Activated CD4-positive, alpha-beta T cell treated with anti-CD3 and anti-CD28 coated beads, Interleukin-2, amount 10 ng/mL, durations not matched to agents 7 days and 5 days (primary cell): ENCODE measurements around the gene ADIRF. TPM values are rescaled to one million over a fixed set of nuclear protein-coding genes. Genes with fewer than 3 reads are reported as not detected.
"Not testable (repeated sequence)": the region's sequence is repeated elsewhere in the genome, so short reads cannot be mapped to it uniquely, and the experiment has no call there.

ENCODE experiments used
- CTCF ChIA-PET: fragments of 350-600 bp; sonication (Branson Sonifier 250); formaldehyde crosslinking; loops from one replicate; lab custom pipeline; 2021; ENCODE audit warnings: antibody characterized with exemption; lab: Charles Lee
- POLR2A ChIA-PET: fragments of 350-600 bp; sonication (Branson Sonifier 250); formaldehyde crosslinking; loops from one replicate; lab custom pipeline; 2021; ENCODE audit warnings: antibody characterized with exemption; lab: Charles Lee
- DNase-seq: peaks from one replicate; pipeline ENCODE4 v3.0.0-alpha.2; 2020
- H3K27ac Mint-ChIP-seq: one replicate; pipeline ENCODE4 v1.8.0; 2021; ENCODE audit warnings: mild to moderate bottlenecking, moderate library complexity, mixed read lengths
- H3K27me3 Mint-ChIP-seq: one replicate; pipeline ENCODE4 v1.8.0; 2021; ENCODE audit warnings: mixed read lengths
- H3K36me3 Mint-ChIP-seq: one replicate; pipeline ENCODE4 v1.8.0; 2021; ENCODE audit warnings: low read depth, mixed read lengths
- H3K4me1 Mint-ChIP-seq: one replicate; pipeline ENCODE4 v1.8.0; 2021; ENCODE audit warnings: mixed read lengths
- H3K4me3 Mint-ChIP-seq: one replicate; pipeline ENCODE4 v1.8.0; 2021; ENCODE audit warnings: mild to moderate bottlenecking, moderate library complexity, mixed read lengths
- H3K9me3 Mint-ChIP-seq: one replicate; pipeline ENCODE4 v1.8.0; 2021; ENCODE audit warnings: mixed read lengths
- total RNA-seq, 2 experiments: library from RNA; stranded (reverse); gene quantifications; one replicate each; pipeline ENCODE4 v1.2.3, GENCODE V29; 2021

ADIRF gene
- total RNA-seq, 2 experiments from 2014 or later = not detected

DNA sequence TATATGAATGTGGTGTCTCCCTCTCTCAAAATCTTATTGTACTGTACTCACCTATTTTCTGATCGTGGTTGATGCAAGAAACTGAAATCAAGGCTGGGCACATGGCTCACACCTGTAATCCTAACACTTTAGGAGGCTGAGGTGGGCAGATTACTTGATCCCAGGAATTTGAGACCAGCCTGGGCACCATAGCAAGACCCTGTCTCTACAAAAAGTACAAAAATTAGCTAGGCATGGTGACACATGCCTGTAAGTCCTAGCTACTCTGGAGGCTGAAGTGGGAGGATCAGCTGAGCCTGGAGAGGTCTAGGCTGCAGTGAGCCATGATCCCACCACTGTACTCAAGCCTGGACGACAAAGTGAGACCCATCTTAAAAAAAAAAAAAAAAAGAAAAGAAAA lies 26.9 kb upstream of the ADIRF start:
- no peaks in the 10 kb centered on the region for H3K27me3 Mint-ChIP-seq
- no peak overlapping the region for H3K27ac Mint-ChIP-seq
- ChIA-PET POLR2A (no interaction called here), CTCF (no interaction called here)
- no peaks in the 10 kb centered on the region for H3K36me3 Mint-ChIP-seq
- no peak for DNase-seq
- no peak overlapping the region for H3K4me3 Mint-ChIP-seq
- no peaks in the 10 kb centered on the region for H3K9me3 Mint-ChIP-seq
- peaks cover 10% of the 10 kb centered on the region for H3K4me1 Mint-ChIP-seq

DNA sequence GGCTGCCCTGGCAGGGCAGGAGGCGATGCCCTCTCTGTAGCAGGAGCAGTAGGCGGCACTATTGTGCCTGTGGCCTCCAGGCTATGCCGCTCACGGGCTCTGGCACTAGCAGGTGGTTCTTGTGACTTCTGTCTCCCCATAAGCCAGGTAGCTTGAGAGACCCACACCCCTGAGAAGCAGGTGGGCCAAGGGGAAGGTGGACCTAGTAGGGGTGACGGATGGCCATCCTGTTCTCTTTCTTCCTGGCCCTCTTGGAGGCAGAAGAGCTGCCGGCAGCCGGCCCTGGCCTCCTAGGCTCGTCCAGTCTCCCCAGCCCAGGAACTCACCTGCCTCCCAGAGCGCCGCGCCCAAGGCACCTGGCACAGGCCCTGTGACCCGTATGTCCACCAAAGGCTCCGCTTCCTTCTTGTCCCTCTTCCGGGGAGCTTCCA lies 26.3 kb upstream of the ADIRF start:
- CTCF ChIA-PET = interaction anchor here (1.6 kb wide), 1 partner anchor 15 kb away, joined by 5 read pairs; the partner anchor contains the start of gene MMRN2
- peaks cover 10% of the 10 kb centered on the region for H3K4me1 Mint-ChIP-seq
- POLR2A ChIA-PET = no interaction called here
- no peak for DNase-seq
- H3K4me3 Mint-ChIP-seq = no peak overlapping the region
- no peaks in the 10 kb centered on the region for H3K9me3 Mint-ChIP-seq
- no peaks in the 10 kb centered on the region for H3K27me3 Mint-ChIP-seq
- no peak overlapping the region for H3K27ac Mint-ChIP-seq
- no peaks in the 10 kb centered on the region for H3K36me3 Mint-ChIP-seq

DNA sequence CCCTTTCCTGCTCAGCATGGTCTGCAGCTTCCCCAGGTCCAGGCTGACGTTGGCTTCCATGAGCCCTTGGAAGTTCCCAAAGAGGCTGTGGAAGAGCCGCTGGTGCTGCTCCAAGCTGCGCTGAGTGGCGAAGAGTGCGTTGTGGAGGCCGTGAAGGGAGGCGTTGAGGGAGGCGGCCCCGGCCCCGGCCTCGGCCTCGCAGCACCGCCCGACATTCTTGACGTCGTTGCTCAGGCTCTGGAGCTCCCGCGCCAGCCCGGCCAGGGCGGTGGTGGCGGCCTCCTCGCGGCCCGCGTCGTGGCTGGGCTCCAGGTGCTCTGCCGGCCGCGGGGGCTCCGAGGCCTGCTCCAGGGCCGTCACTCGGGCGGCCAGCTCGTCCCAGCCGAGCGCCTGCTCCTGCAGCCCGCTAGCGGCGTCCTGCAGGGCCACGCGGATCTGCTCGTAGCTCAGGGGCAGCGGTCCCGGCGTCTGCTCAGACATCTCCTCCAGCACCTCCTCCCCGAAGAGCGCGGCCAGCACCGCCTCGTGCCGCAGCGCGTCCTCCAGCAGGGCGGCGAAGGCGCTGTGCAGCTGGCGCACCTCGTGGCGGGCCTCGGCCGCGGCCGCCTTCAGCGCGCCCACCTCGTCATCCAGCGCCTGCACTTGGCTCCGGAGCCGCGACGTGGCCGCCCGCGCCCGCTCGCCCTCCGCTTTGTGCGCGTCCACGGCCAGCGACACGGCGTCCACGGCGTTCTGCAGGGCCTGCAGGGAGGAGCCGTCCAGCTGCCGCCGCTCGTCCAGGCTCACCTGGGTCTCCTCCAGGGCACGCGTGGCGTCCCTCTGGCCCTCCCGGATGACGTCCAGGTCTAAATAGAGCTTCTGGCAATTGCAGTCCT lies 25.6 kb upstream of the ADIRF start:
- ChIA-PET CTCF (interaction anchor here (1.1 to 1.6 kb wide), 3 partner anchors 14 to 24 kb away, joined by 3 to 5 read pairs (median 3); partner anchors contain the start of genes MMRN2 and SNCG), POLR2A (no interaction called here)
- Mint-ChIP-seq H3K36me3 (no peaks in the 10 kb centered on the region), H3K4me3 (no peak overlapping the region), H3K9me3 (no peaks in the 10 kb centered on the region), H3K4me1 (peaks cover 10% of the 10 kb centered on the region), H3K27me3 (no peaks in the 10 kb centered on the region), H3K27ac (no peak overlapping the region)
- DNase-seq = no peak

- ChIA-PET CTCF (interaction anchor here (0.5 to 1.6 kb wide), 5 partner anchors 13 to 1145 kb away, joined by 3 to 5 read pairs (median 3); partner anchors contain the start of genes MMRN2 and SNCG), POLR2A (no interaction called here)
- no peak for DNase-seq
- no peaks in the 10 kb centered on the region for H3K9me3 Mint-ChIP-seq
- no peak overlapping the region for H3K27ac Mint-ChIP-seq
- peaks cover 3% of the 10 kb centered on the region for H3K27me3 Mint-ChIP-seq
- no peak overlapping the region for H3K4me3 Mint-ChIP-seq
- H3K36me3 Mint-ChIP-seq = no peaks in the 10 kb centered on the region
- peaks cover 13% of the 10 kb centered on the region for H3K4me1 Mint-ChIP-seq
Measured at GRCh38 chr10:86943316-86944030, 24.8 kb upstream of the ADIRF start.

DNA sequence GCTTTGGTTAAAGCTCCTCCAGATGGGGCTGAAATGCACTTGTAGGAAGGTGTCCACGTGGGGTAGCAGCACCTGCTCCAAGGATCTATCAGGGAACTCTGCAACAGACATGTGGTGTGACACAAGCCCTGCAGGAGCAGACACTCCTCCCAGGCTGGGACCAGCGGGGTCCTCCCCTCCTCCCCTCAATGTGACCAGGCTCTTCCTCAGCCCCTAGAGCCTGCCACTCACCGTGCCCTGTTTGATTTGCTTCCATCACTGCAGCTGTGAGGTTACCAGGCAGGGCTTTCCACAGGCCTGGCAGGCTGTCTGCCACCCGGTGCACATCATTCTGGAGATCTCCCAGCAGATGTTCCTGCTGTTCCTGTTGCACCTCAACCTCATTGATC lies 24.3 kb upstream of the ADIRF start:
- Mint-ChIP-seq H3K36me3 (no peaks in the 10 kb centered on the region), H3K27ac (no peak overlapping the region), H3K9me3 (no peaks in the 10 kb centered on the region), H3K4me3 (no peak overlapping the region), H3K27me3 (peaks cover 3% of the 10 kb centered on the region), H3K4me1 (peaks cover 13% of the 10 kb centered on the region)
- CTCF ChIA-PET = interaction anchor here (0.6 to 1.2 kb wide), 3 partner anchors 14 to 205 kb away, joined by 3 read pairs; partner anchors contain the start of gene SNCG
- POLR2A ChIA-PET = no interaction called here
- DNase-seq = no peak

- H3K4me1 Mint-ChIP-seq = peaks cover 13% of the 10 kb centered on the region
- ChIA-PET POLR2A (no interaction called here), CTCF (no interaction called here)
- no peak overlapping the region for H3K4me3 Mint-ChIP-seq
- H3K36me3 Mint-ChIP-seq = no peaks in the 10 kb centered on the region
- DNase-seq = no peak
- H3K27me3 Mint-ChIP-seq = peaks cover 3% of the 10 kb centered on the region
- no peak overlapping the region for H3K27ac Mint-ChIP-seq
- no peaks in the 10 kb centered on the region for H3K9me3 Mint-ChIP-seq
Measured at GRCh38 chr10:86944471-86944870, 23.8 kb upstream of the ADIRF start.

- Mint-ChIP-seq H3K9me3 (no peaks in the 10 kb centered on the region), H3K27ac (no peak overlapping the region), H3K4me3 (no peak overlapping the region), H3K27me3 (peaks cover 3% of the 10 kb centered on the region), H3K4me1 (peaks cover 12% of the 10 kb centered on the region), H3K36me3 (no peaks in the 10 kb centered on the region)
- no peak for DNase-seq
- POLR2A ChIA-PET = no interaction called here
- CTCF ChIA-PET = interaction anchor here (1.7 kb wide), 1 partner anchor 18 kb away, joined by 4 read pairs; no protein-coding TSS in a partner anchor
Measured at GRCh38 chr10:86944907-86945306, 23.4 kb upstream of the ADIRF start.

DNA sequence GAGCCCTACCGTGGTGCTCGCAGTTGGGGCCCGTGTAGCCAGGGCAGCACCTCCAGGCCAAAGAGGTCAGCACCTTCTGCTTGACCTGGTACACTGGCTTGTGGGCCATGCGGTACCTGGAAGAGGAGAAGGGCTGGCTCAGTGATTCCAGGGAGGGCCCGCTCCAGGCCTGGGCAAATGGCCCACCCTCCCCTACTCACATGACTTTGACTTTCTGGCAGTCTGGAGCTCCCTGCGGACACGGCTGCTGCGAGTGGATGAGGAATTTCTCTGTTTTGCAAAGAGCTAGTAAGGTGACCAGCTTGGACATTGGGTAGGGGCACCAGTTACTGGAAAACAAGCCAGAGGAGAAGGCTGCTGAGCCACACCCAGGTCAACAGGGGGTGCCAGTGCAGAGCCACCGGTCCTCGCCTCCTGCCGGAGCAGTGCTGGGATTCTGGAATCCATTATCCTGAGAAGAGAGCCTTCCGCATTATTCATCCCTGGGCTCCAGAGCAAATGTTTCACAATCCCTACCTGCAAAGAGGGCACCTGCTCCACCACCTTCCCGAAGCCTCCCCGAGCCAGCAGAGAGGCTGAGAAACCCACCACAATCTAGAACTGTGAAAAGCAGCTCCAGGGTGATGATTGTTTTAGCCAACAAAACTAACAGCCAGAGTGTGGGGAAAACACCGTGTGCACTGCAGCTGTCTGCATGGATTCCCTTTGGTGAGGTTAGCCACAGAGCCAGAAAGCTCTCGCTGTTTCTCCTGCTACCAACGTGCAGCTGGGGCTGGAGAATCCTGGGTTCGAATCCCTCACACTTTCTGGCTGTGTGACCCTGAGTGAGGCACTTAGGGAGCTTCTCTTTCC lies 22.7 kb upstream of the ADIRF start:
- Mint-ChIP-seq H3K9me3 (peaks cover 2% of the 10 kb centered on the region), H3K27ac (no peak overlapping the region), H3K27me3 (peaks cover 3% of the 10 kb centered on the region), H3K4me3 (no peak overlapping the region), H3K4me1 (peaks cover 16% of the 10 kb centered on the region), H3K36me3 (peaks cover 2% of the 10 kb centered on the region)
- no peak for DNase-seq
- POLR2A ChIA-PET = no interaction called here
- CTCF ChIA-PET = interaction anchor here (0.9 to 1.7 kb wide), 4 partner anchors 11 to 21 kb away, joined by 3 to 5 read pairs (median 4); partner anchors contain the start of gene MMRN2

DNA sequence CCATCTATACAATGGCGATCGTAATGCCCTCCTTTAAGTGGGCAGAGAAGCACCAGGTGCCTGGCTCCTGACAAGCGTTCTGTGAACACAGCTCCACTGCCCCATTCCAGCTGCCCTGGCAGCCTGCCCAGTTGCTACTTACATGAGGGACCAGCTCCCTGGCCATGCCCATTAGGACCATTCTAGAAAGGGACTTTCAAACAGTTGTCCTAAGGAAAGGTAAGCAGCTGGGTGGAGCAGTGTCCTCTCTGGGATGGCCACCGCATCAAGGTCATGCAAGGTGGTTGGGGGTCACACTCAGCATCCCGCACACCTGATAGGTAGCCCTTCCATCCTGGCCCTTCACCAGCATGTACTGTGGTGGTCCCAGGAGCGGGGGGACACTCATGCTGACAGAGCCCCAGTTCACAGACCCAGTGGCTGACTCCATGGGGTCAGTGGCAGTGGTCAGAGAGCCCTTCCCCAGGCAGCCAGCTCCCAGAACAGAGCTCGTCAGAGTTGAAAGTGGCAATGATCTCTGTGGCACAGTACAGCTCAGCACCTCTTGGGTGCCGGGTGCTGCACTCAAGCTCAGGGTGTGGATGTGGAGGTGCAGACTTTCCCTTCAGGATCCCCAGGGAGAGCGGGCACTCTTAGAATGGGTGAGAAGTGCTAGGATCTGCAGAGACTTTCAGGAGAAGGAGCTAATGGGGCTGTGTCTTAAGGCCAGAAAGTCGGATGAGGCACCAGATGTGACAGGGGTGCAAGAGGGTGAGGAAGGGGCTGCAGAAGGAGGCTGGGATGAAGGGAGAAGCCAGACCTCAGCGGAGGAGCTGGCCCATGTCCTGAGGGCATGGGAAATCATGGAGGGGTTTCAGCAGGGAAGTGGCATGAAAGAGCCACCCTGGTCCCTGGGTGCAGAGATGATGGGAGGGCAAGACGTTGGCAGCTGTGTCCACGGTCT lies 21.8 kb upstream of the ADIRF start:
- no peak for DNase-seq
- Mint-ChIP-seq H3K9me3 (peaks cover 2% of the 10 kb centered on the region), H3K4me1 (peaks cover 17% of the 10 kb centered on the region), H3K27ac (no peak overlapping the region), H3K4me3 (no peak overlapping the region), H3K36me3 (peaks cover 2% of the 10 kb centered on the region), H3K27me3 (peaks cover 3% of the 10 kb centered on the region)
- POLR2A ChIA-PET = no interaction called here
- CTCF ChIA-PET = interaction anchor here (0.9 to 1.7 kb wide), 5 partner anchors 9 to 20 kb away, joined by 3 to 5 read pairs (median 4); partner anchors contain the start of gene MMRN2

- peaks cover 17% of the 10 kb centered on the region for H3K4me1 Mint-ChIP-seq
- peak overlapping the region; percentile 47 for H3K27ac Mint-ChIP-seq
- CTCF ChIA-PET = interaction anchor here (1.1 to 1.5 kb wide), 2 partner anchors 12 to 254 kb away, joined by 3 to 4 read pairs; no protein-coding TSS in a partner anchor
- H3K36me3 Mint-ChIP-seq, POLR2A ChIA-PET, H3K4me3 Mint-ChIP-seq, H3K27me3 Mint-ChIP-seq, DNase-seq: not testable (repeated sequence)
- H3K9me3 Mint-ChIP-seq = peaks cover 14% of the 10 kb centered on the region
Measured at GRCh38 chr10:86947806-86948205, 20.5 kb upstream of the ADIRF start.

GRCh38 chr10:86950349-86950748 lies 17.9 kb upstream of the ADIRF start:
- POLR2A ChIA-PET = no interaction called here
- H3K27ac Mint-ChIP-seq = peak overlapping the region; percentile 96
- CTCF ChIA-PET = interaction anchor here (1.5 kb wide), 1 partner anchor 10 kb away, joined by 4 read pairs; no protein-coding TSS in a partner anchor
- peaks cover 22% of the 10 kb centered on the region for H3K9me3 Mint-ChIP-seq
- peak overlapping the region; percentile 8 for H3K4me3 Mint-ChIP-seq
- peaks cover 3% of the 10 kb centered on the region for H3K27me3 Mint-ChIP-seq
- peak; percentile 22 for DNase-seq
- H3K36me3 Mint-ChIP-seq = peaks cover 9% of the 10 kb centered on the region
- H3K4me1 Mint-ChIP-seq = peaks cover 10% of the 10 kb centered on the region
